CD4-positive, alpha-beta T cell (primary cell): ENCODE measurements around the gene R3HDM1. TPM values are rescaled to one million over a fixed set of nuclear protein-coding genes. Genes with fewer than 3 reads are reported as not detected.
"Not testable (repeated sequence)": the region's sequence is repeated elsewhere in the genome, so short reads cannot be mapped to it uniquely, and the experiment has no call there.

Source experiments
- ATAC-seq: fragments of 200-7000 bp; cut with Tn5 transposase; one replicate; pipeline ENCODE4 v1.10.0; 2022; ENCODE audit warnings: mild to moderate bottlenecking; ENCODE audit not compliant: poor library complexity
- CTCF ChIA-PET: fragments of 350-600 bp; sonication (Branson Sonifier 250); formaldehyde crosslinking; loops from one replicate; lab custom pipeline; 2021; ENCODE audit warnings: antibody characterized with exemption, inconsistent platforms; lab: Charles Lee
- POLR2A ChIA-PET: fragments of 350-600 bp; sonication (Branson Sonifier 250); formaldehyde crosslinking; loops from one replicate; lab custom pipeline; 2021; ENCODE audit warnings: antibody characterized with exemption, inconsistent platforms; lab: Charles Lee
- DNase-seq, 14 experiments: peaks; one replicate each; pipeline ENCODE4 v3.0.0-alpha.2; 2013 to 2020; ENCODE audit warnings: mixed read lengths in 2 of 14
- H3K27ac ChIP-seq, 2 donors: one replicate each; pipeline versions ENCODE4 v1.5.1 to v1.7.0; 2013; ENCODE audit warnings: low read length in 2 of 2, low read depth in 1 of 2, mild to moderate bottlenecking in 1 of 2
- H3K27me3 ChIP-seq, 2 experiments: 1 replicate in 1 of 2; 2 replicates in 1 of 2; pipeline versions ENCODE4 v1.6.1 to v1.7.0; 2013; ENCODE audit warnings: low read length in 2 of 2, control low read depth in 1 of 2, mild to moderate bottlenecking in 1 of 2, moderate library complexity in 1 of 2; ENCODE audit not compliant: insufficient read depth in 2 of 2, control insufficient read depth in 1 of 2
- H3K36me3 ChIP-seq: one replicate; pipeline ENCODE4 v1.6.1; 2013; ENCODE audit warnings: low read length, control low read depth; ENCODE audit not compliant: insufficient read depth
- H3K4me1 ChIP-seq: one replicate; pipeline ENCODE4 v1.6.1; 2013; ENCODE audit warnings: low read length, control low read depth; ENCODE audit not compliant: insufficient read depth
- H3K4me3 ChIP-seq: one replicate; pipeline ENCODE4 v1.5.1; 2013; ENCODE audit warnings: mild to moderate bottlenecking, low read length, moderate library complexity
- H3K9me3 ChIP-seq, 2 experiments: 1 replicate in 1 of 2; 2 replicates in 1 of 2; pipeline versions ENCODE4 v1.6.1 to v1.7.0; 2013; ENCODE audit warnings: low read length in 2 of 2, mild to moderate bottlenecking in 2 of 2, control low read depth in 1 of 2, moderate library complexity in 1 of 2; ENCODE audit not compliant: control insufficient read depth in 1 of 2, insufficient read depth in 1 of 2
- H3K27ac Mint-ChIP-seq: one replicate; pipeline ENCODE4 v1.8.0; 2020; ENCODE audit warnings: mixed read lengths
- H3K27me3 Mint-ChIP-seq: one replicate; pipeline ENCODE4 v1.8.0; 2021; ENCODE audit warnings: mixed read lengths
- H3K36me3 Mint-ChIP-seq: one replicate; pipeline ENCODE4 v1.8.0; 2021; ENCODE audit warnings: low read depth, mixed read lengths
- H3K4me1 Mint-ChIP-seq: one replicate; pipeline ENCODE4 v1.8.0; 2021; ENCODE audit warnings: low read depth, mixed read lengths
- H3K4me3 Mint-ChIP-seq: one replicate; pipeline ENCODE4 v1.8.0; 2020; ENCODE audit warnings: mild to moderate bottlenecking, mixed read lengths
- H3K9me3 Mint-ChIP-seq: one replicate; pipeline ENCODE4 v1.8.0; 2020; ENCODE audit warnings: mixed read lengths
- CTCF ChIP-seq: fragments of 200-600 bp; IDR thresholded peaks from one replicate; pipeline ENCODE4 v1.8.0; 2022; ENCODE audit warnings: antibody characterized with exemption, mild to moderate bottlenecking
- intact Hi-C, 2 experiments: fragments of 100-400 bp; cut with DNase I in 1 of 2; cut with micrococcal nuclease in 1 of 2; formaldehyde crosslinking; loops; one replicate each; pipeline versions ENCODE4 v1.15.1 to v1.9.0; 2023 to 2025; cut with DNase I, micrococcal nuclease
- total RNA-seq, 174 experiments: library from RNA in 2 of 174; stranded (reverse) in 2 of 174; gene quantifications; one replicate each; pipeline ENCODE4 v1.2.3 and lab custom pipeline; 2021 to 2026

Gene R3HDM1
- total RNA-seq, 2 experiments from 2014 or later = 39.7 to 41.4 TPM

GRCh38 chr2:135494503-135494902, 36.8 kb upstream of the R3HDM1 start:
- peaks cover 7% of the 10 kb centered on the region for H3K9me3 Mint-ChIP-seq
- intact Hi-C loops = no loop called here
- H3K9me3 ChIP-seq = peaks cover 4 to 9% of the 10 kb centered on the region in 2 experiments
- no peaks in the 10 kb centered on the region for H3K27me3 Mint-ChIP-seq
- ATAC-seq = no peak
- POLR2A ChIA-PET = no interaction called here
- no peak for DNase-seq
- CTCF ChIA-PET = no interaction called here
- H3K4me3 Mint-ChIP-seq = no peak overlapping the region
- H3K4me1 ChIP-seq = no peaks in the 10 kb centered on the region
- no peak overlapping the region for H3K4me3 ChIP-seq
- no peaks in the 10 kb centered on the region for H3K27me3 ChIP-seq
- no peak overlapping the region for H3K27ac ChIP-seq
- no peaks in the 10 kb centered on the region for H3K4me1 Mint-ChIP-seq
- TF ChIP-seq CTCF = no peak
- no peaks in the 10 kb centered on the region for H3K36me3 ChIP-seq
- no peak overlapping the region for H3K27ac Mint-ChIP-seq
- peaks cover 51% of the 10 kb centered on the region for H3K36me3 Mint-ChIP-seq

GRCh38 chr2:135494917-135495316, 36.4 kb upstream of the R3HDM1 start:
- Histone ChIP-seq H3K4me3 (no peak overlapping the region), H3K27me3 (no peaks in the 10 kb centered on the region), H3K36me3 (no peaks in the 10 kb centered on the region), H3K9me3 (peaks cover 4 to 12% of the 10 kb centered on the region in 2 experiments), H3K4me1 (no peaks in the 10 kb centered on the region), H3K27ac (no peak overlapping the region)
- TF ChIP-seq CTCF = no peak
- intact Hi-C loops = no loop called here
- peaks cover 51% of the 10 kb centered on the region for H3K36me3 Mint-ChIP-seq
- no peak overlapping the region for H3K27ac Mint-ChIP-seq
- no peak for ATAC-seq
- no peaks in the 10 kb centered on the region for H3K4me1 Mint-ChIP-seq
- no peak overlapping the region for H3K4me3 Mint-ChIP-seq
- no peak for DNase-seq
- ChIA-PET POLR2A (no interaction called here), CTCF (no interaction called here)
- peaks cover 9% of the 10 kb centered on the region for H3K9me3 Mint-ChIP-seq
- H3K27me3 Mint-ChIP-seq = no peaks in the 10 kb centered on the region

DNA sequence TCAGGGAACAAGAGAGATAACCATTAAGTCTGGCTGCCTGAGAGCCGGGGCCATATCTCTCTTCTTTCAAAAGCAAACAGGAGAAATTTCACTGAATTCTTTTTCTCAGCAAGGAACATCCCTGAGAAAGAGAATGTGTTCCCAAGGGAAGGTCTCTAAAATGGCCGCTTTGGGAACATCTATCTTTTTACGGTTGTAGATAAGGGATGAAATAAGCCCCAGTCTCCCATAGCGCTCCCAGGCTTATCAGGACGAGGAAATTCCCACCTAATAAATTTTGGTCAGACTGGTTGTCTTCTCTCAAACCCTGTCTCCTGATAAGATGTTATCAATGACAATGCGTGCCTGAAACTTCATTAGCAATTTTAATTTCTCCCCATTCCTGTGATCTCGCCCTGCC, 32.7 kb upstream of the R3HDM1 start:
- ATAC-seq, DNase-seq, H3K4me1 ChIP-seq, H3K27ac Mint-ChIP-seq, H3K36me3 ChIP-seq, intact Hi-C loops, H3K4me1 Mint-ChIP-seq, H3K27me3 Mint-ChIP-seq, H3K27me3 ChIP-seq, CTCF ChIA-PET, H3K4me3 Mint-ChIP-seq, H3K4me3 ChIP-seq, POLR2A ChIA-PET, H3K27ac ChIP-seq: not testable (repeated sequence)
- H3K9me3 Mint-ChIP-seq = peaks cover 14% of the 10 kb centered on the region
- peaks cover 74% of the 10 kb centered on the region for H3K36me3 Mint-ChIP-seq
- peaks cover 4 to 16% of the 10 kb centered on the region in 2 experiments for H3K9me3 ChIP-seq

DNA sequence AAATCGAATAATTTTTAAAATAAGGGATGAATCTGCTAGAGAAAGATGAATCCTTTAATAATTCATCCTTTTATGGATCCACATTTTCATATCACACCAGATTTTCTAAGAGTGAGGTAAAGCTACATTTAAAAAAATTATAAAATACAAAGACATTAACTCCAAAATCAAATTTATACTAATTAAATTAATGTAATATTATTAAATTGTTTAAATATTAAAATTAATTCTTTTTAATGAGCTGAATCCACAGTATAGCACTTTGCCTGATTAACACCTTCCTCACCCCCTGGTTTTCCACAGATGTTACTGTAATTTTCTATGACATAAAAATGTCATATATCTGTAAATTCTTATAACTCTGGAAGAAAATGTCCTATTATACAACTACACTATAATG, 26.5 kb upstream of the R3HDM1 start:
- no peaks in the 10 kb centered on the region for H3K27me3 Mint-ChIP-seq
- peaks cover 5% of the 10 kb centered on the region for H3K9me3 Mint-ChIP-seq
- peaks cover 49% of the 10 kb centered on the region for H3K36me3 Mint-ChIP-seq
- no peaks in the 10 kb centered on the region for H3K4me1 Mint-ChIP-seq
- no peak for DNase-seq
- Histone ChIP-seq H3K4me1 (no peaks in the 10 kb centered on the region), H3K36me3 (no peaks in the 10 kb centered on the region), H3K9me3 (peaks cover 0 to 5% of the 10 kb centered on the region in 2 experiments), H3K27me3 (no peaks in the 10 kb centered on the region), H3K4me3 (no peak overlapping the region), H3K27ac (no peak overlapping the region)
- TF ChIP-seq CTCF = no peak
- POLR2A ChIA-PET = no interaction called here
- intact Hi-C loops = no loop called here
- CTCF ChIA-PET = interaction anchor here (0.6 kb wide), 1 partner anchor 984 kb away, joined by 3 read pairs; no protein-coding TSS in a partner anchor
- ATAC-seq = no peak
- no peak overlapping the region for H3K27ac Mint-ChIP-seq
- no peak overlapping the region for H3K4me3 Mint-ChIP-seq
